Stimulated activated CD4-positive, alpha-beta T cell treated with anti-CD3 and anti-CD28 coated beads, Interleukin-1b, Interleukin-23, amount 100 ng/mL, for 1 hour (primary cell): ENCODE data around the gene WWTR1.

Source experiments
- DNase-seq, 2 donors: peaks; one replicate each; pipeline ENCODE4 v3.0.0-alpha.2; 2020; ENCODE audit warnings: low read depth in 2 of 2

WWTR1 gene

DNA sequence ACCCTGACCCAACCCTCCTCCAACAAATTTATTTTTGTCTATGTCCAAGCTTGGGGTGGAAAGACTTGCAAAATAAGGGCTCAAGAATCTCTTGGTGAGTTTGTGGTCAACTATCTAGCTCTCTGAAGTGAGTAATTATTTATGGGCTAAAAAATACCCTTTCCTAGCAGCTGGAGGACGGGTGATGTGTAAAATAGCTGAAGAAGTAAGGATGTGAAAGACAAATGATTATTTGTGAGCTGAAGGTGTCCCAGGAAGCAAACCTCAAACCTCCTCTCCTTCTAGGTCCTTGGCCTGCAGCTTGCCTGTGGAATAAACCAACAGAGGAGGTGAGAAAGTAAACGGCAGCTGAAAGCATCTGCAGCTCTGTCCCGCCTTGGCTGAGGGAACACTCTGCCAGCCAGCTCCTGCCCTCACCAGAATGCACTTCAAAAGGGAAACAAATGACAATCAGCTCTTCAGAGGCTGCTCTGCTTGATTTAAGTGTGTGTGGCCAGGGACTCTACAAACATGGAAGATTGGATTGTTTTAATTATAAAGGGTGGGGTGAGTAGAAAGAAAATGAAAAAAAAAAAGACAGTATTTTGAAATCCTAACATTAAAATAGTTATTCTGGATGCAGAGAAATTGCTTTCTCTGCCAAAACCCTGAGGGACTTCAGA, 123.0 kb downstream of the WWTR1 start:
- DNase-seq: no peak

DNA sequence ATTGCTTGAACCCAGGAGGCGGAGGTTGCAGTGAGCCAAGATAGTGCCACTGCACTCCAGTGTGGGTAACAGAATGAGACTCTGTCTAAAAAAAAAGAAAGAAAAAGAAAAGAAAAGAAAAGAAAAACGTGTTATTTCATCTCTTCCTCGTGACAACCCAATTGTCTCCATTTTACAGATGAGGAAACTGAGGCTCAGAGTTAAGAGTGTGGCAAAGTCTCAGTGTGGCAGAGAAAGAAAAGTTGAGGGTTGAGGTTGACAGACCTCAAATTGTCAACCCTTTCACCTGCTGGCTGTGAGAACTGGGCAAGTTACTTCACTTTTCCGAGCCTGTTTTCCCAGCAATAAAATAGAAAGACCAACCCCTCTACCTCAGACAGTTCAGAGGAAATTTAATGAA, 123.7 kb downstream of the WWTR1 start:
- no peak for DNase-seq

DNA sequence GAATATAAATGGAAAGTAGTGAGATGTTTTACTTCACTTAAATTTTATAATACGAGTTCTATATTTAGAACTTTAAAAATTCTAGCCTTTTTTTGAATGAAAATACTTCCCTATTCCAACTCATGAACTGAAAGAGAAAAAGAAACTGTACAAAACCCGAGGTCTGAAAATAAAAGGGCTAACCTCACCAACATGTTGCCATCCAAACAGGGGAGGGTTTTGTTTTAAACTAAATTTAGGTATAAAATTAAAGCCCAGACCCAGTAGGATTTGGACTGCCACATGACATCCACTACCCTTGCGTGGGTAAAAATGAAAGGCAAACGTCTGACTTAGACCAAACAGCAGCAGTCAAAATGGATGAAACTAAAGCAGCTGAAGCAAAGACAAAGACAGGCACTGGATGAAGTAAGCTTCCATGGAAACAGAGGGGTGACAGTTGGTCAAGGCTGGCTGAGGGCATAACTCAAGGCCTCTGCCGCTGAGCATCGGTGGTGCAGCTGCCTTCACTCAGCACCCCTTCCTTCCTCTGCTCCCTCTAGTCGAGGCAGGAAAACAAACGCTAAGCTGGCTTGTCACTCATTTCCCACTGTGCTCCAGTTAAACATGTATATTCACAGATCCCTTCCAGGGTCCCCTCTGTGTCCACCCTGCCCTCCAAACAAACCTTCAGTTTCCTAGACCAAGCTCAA, 125.2 kb downstream of the WWTR1 start:
- DNase-seq: no peak

DNA sequence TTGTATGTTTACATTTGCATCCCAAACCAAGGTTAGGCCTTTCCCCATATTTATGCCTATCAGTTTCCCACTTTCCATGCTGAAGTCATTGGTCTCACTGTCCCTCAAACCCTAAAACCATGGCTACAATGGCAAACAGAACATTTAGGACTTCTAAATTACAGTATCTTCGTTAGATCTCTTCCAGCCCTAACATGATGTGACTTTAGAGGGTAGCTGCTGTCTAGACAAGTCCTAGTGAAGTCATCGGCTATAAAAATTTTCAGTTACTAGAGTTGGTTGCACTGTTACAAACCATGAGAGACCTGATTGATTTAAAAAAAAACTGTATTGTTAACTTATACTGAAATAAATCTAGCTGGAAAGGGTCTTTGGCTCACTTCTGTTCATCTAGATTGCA, 128.7 kb downstream of the WWTR1 start:
- DNase-seq: no peak

DNA sequence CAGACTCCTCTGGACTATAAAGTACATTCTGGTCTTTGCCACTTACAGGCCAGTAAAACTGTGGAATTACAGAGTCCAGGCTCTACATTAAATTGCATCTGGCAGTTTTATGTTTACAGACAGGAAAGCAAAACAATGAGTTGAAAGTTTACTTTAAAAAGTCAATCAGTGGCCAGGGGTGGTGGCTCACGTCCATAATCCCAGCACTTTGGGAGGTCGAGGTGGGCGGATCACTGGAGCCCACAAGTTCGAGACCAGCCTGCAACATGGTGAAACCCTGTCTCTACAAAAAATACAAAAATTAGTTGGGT, 129.5 kb downstream of the WWTR1 start:
- DNase-seq: no peak

DNA sequence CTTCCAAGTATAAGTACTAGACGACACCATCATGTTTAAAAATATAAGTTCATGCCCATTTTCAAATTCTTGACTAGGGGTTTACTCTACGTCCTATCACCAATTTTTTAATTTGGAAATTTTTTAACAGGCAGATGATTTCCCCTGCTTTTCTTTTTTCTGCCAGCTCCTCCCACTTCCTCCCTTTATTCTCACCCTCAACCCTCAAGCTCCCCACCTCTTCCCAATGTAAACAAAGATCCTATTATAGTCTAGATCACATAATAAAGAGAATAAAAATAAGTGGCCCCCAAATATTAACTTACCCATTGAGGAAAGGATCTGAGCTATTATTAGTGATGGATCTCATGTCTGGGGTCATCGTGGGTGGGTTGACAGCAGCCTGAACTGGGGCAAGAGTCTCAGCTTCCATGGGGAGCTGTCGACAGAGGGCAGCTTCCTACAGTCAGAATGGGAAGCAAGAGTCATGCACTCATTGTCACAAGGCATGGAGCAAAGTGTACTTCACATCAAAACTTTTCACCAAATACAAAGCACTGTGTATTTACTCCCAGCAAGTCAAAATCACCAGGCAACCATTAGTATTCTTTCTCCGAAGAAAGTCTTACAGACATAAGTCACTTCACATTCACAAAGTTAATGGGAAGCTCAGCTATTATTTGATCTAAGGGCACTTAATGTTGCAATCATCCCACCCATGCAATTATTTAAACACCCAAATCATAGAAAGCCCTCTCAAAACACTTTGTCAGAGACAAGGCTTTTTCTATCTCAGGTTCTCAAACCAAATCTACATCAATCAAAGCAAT, 130.1 kb downstream of the WWTR1 start:
- DNase-seq: no peak

DNA sequence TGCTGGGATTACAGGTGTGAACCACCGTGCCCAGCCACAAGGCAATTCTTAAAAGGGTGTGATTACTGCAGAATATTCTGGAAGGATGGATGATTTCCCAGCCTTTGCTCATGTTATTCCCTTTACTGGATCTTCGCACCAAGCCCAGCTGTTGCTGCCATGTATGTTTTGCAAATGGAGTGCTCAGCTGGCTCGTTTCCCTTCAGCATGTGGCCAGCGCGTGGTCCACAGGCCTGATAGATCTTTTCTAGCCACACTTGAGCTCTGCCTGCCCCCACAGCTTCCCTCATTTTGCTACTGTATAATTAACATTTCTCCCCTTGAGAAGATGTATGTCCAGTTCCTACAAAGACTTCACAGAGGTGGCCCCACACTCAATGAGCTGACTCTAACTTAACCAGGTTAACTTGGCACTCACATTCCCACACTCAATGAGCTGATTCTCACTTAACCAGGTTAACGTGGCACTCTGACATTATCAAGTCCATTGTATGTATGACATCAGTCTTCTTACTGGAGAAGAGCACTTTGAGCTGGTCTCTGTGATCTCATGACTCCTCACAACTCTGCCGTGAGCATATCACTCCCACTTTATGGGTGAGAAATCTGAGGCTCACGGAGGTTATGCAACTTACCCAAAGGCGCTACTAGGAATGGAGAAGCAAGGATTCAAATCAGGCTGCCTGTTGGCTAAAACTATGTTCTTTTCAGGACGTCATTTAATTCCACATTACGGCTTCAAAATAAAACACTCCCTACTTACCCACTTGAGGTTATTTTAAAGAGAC, 134.1 kb downstream of the WWTR1 start:
- DNase-seq: no peak

DNA sequence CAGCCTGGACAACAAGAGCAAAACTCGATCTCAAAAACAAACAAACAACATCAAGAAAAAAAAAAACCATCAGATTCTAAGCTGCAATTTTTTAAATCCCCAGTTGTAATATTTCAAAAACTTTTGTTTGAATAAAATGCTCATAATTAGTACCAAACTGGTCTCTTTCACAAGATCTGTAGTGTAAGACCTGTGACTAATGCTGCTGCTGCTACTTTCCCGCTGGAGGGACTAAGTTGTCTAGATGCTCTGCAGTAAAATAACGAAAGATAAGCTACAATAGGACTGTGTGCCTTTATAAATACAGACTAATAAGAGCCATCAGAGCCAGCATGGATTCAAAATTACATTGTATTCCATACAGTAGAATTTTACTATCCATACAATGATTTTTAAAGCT, 137.9 kb downstream of the WWTR1 start:
- DNase-seq: no peak

DNA sequence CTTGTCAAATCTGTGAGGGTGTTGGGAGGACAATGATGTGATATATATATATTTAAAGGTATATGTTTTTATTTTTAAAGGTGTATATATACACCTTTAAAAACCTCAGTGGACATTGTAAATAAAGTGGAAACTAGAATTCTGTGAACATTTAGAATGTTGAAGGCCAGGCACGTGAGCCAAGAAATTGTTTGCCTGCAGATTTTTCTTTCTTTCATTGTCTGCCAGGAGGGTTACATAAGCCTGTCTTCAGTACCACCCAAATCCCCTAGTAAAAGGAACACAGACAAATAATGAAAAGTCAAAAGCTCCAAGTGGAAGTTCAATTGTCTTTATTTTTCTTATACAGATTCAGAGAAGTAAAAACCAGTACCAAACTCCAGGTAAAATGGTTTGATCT, 140.9 kb downstream of the WWTR1 start:
- DNase-seq: no peak

DNA sequence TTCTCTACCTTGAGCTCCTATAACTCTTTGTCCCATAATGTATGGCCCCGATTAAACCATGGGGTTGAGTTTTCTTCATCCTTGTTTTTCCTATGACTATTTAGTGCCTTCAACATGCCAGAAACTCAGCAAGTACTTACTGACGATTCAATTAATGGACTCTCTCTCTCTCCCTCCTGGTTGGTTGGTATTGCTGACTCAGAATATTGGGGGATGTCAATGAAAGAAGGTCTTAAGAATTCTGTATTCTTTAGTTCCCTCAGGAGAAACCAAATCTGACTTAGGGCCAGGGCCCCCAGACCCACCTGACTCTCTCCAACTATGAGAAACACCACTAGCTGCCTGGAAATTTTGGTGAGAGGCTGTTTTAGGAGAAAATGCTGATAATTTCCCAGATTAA, 142.6 kb downstream of the WWTR1 start:
- DNase-seq: no peak

DNA sequence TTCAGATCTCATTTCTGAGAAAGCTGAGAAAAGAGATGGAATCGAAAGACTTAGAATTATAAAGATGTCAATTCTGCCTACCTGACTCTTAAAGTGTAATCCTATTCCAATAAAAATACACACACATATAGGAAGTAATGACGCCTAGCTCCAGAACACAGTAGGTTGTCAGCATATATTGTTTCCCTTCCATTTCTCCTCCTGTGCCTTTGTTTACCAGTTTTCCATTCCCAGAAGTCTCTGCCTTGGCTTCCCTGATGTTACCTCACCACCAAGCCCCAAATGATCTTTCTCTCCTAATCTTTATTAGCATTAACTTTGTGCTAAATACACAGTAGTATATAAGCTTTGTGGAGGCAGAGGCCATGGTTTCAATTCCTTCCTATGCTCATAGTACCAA, 143.4 kb downstream of the WWTR1 start:
- DNase-seq: no peak

DNA sequence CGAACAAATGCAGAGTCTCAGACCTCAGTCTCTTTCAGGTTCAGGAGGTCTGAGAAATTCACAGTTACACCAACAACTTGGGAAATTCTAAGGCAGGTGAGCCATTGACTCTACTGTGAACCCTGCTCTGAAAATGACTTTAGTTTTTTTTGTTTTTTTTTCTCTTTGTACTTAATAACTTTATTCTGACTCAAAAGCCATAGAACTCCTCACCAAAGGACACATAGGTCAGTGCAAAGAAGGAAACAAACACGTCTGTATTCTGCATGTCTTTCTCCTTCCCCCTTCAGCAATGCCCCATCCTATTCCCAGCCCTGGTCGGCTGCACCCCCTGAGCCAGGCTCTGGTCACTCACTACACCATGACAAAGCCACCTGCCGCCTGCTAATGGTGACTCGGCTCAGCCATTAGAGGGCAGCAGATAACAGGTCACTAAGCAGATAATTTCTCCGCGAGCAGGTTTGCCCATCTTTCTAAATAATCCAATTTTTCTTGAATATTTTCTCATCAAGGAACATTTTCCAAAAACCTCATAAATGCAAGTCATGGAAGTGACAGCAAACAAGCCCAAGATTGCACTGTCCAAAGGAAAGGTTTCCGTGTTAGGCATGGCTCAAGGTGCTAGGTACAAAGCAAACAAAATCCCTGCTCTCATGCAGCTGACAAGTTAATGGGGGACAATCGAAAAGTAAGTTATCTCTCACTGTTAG, 145.6 kb downstream of the WWTR1 start:
- DNase-seq: no peak

DNA sequence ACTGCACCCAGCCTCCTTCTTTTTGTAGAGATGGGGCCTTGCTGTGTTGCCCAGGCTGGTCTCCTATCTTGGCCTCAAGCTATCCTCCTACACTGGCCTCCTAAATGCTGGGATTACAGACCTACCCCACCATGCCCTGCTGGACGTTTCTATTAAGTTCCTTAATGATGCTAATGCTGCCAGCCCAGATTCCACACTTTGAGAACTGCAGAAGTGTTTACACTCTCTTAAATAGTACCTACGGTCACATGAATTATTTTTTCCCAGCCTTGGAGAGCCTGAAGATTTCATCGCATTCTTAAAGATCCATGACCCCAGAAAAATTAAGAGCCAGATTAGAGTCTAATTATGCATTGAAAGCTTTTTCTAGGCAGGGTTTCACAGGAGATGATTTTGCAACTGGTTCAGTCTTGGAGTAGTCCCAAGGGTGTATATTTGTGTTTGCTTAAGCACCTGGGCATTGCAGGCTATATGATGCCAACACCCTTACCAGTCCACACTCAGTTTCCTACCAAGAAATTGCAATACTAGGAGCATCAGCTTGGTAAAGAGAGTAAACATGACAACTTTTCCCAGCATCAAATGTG, 146.7 kb downstream of the WWTR1 start:
- DNase-seq: no peak

DNA sequence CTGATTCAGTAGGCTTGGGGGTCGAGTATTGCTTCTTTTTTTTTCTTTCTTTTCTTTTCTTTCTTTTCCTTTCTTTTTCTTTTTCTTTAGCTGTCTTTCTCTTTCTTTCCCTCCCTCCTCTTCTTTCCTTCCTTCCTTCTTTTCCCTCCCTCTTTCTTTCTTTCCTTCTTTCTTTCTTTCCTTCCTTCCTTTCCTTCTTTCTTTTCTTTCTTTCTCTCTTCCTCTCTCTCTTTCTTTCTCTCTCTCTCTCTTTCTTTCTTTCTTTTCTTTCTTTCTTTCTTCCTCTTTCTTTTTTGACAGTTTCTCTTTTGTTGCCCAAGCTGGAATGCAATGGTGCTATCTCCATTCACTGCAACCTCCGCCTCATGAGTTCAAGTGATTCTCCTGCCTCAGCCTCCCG, 147.3 kb downstream of the WWTR1 start:
- no peak for DNase-seq

DNA sequence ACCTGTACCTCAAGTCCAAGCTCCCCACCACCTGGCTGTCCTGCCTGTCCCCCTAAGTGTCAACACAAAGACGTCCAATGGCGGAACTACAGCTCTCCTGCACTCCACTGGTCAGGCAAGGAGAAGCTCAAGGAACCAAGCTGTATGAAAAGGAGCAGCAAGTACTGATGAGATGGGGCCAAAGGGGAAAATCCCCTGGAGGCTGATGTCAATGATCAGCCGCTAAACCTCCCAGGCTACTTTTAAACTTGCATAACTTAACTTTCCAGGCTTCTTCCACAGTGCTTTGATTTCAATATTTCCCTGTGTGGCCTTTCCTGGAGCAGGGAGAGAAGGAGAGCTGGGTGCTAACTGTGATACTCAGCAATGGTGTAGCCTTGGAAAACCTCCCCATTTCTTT, 148.3 kb downstream of the WWTR1 start:
- DNase-seq: no peak

DNA sequence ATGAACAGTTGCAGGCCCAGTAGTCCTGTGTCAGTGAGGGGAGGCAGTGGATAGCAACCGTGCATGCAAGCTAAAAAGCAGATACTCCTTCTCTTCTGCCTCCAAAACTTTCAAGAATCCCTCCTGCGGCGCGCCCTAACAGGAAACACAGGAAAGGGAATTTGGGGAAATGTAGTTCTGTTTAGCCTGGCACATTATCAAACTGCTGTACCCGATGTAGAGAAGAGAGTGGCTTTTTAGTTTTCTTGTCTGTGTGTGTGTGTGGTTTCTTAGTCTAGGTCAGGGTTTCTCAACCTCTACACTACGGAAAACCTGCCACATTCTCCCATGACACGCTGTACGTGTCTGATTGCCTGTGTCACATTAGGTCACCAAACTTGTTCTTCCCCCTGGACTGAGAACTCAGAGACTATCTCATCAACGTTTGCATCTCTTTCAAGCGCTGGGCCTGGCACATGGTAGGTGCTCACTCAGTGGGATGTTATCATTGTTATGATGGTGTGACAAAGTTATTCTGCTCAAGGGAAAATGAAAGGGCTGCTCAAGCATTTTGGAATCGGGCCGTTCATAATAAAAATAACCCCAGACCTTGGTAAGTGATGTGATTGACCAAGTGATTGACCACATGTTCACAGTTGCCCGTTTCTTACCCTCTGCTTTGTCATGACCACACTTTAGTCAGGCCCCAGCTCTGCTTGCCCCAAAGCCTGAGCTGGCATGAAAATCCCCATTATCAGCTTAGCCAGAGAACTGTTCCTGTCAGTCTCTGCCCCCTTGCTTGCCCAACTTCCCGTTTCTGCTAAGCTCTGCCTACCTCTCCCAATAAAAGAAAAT, 150.1 kb downstream of the WWTR1 start:
- DNase-seq: no peak

DNA sequence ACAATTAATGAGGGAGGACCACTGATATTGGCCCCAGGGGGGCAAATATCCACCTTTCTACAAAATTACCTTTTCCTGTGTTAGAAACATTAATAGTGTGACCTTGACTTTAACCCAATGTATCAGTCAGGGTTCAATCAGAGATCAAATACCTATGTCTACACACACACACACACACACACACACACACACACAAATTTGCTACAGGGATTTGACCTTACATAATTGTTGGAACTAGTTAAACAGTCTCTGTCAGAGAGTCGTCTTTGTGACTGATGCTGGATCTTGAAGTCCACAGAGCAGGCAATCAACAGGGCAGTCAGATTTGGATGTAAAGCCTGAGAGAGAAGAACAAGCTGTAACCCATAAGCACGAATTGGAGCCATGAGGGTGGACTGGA, 150.9 kb downstream of the WWTR1 start:
- no peak for DNase-seq

DNA sequence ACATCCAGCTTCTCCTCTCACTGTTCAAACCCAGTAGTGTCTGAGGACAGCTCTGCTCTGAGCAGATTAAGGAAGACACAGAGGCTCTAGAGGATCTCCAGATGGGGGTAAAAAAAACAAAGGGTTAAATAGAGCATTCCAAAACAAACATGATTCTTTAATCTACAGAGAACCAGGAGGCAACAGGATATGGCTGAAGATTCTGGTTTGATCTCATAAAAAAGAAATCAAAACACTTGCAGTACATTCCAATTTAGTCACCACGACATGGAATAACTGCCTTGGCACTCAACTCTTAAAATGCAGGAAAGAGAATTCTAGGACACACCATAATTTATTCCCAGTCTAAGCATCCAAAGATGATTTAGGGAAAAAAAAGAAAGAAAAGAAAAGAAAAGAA, 151.3 kb downstream of the WWTR1 start:
- DNase-seq: no peak

DNA sequence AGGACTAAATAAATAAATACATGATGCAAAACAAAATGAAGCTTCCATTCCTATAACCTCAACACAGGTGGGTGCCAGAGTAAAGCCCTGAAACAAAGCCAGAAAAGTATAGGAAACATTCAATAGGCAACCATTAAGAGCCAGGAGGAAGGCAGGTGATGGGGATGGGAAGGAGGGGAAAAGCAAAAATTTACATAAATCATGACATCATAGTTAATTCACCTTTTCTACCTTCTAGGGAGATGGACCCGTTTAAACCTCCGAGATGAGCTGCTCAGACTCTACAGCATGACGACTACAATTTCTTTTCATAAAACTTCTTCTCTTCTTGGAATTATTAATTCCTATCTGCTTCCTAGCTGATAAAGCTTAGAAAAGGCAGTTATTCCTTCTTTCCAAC, 155.4 kb downstream of the WWTR1 start:
- DNase-seq: no peak

DNA sequence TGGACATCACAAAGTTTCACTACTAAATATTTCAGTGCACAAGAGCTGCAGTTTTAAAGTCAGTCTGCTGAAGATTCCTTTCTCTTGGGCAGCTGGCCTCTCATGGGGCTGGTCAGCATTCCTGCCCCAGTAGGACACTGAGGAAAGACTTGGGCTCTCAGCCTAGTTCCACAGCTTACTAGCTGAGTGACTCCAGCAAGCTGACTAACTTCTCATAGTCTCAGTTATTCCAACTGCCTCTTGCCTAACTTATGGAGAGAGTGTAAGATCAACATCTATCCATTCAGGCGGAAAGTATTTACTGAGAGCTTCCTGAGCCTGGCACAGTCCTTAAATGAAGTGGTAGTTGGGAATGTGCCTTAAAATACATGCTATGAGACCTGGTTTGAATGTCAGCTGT, 156.3 kb downstream of the WWTR1 start:
- DNase-seq: no peak
